GM18519 (cell line): ENCODE results near the gene NOL9.
"Not testable (repeated sequence)": the region's sequence is repeated elsewhere in the genome, so short reads cannot be mapped to it uniquely, and the experiment has no call there.

Experiments used
- ATAC-seq: cut with Tn5 transposase; IDR thresholded peaks from one replicate; pipeline ENCODE4 v1.9.1; 2021; ENCODE audit warnings: mild to moderate bottlenecking, moderate library complexity; ENCODE audit not compliant: unreplicated experiment, low FRiP score

Gene NOL9

GRCh38 chr1:6574818-6575217, 20.5 kb upstream of the NOL9 start:
- no peak for ATAC-seq

DNA sequence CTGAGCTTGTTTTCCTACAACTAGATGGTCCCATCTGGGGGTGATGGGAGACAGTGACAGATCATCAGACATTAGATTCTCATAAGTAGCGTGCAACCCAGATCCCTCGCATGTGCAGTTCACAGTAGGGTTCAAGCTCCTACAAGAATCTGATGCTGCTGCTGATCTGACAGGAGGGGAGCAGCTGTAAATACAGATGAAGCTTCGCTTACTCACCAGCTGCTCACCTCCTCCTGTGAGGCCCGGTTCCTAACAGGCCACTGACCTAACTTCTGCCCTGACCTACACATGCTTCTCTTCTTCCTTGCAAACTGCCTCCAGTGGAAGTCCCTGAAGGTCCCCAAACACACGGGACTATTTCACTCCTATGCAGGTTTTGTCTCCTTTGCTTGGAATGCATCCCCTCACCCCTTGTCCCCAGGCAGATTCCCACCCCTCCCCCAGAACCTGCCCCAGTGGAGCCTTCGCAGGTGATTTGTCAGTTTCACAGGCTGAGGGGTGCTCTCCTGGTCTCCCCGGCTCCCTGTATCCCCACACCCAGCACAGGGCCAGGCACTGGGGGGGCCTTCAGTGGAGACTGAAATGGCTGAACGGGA, 19.8 kb upstream of the NOL9 start:
- no peak for ATAC-seq

DNA sequence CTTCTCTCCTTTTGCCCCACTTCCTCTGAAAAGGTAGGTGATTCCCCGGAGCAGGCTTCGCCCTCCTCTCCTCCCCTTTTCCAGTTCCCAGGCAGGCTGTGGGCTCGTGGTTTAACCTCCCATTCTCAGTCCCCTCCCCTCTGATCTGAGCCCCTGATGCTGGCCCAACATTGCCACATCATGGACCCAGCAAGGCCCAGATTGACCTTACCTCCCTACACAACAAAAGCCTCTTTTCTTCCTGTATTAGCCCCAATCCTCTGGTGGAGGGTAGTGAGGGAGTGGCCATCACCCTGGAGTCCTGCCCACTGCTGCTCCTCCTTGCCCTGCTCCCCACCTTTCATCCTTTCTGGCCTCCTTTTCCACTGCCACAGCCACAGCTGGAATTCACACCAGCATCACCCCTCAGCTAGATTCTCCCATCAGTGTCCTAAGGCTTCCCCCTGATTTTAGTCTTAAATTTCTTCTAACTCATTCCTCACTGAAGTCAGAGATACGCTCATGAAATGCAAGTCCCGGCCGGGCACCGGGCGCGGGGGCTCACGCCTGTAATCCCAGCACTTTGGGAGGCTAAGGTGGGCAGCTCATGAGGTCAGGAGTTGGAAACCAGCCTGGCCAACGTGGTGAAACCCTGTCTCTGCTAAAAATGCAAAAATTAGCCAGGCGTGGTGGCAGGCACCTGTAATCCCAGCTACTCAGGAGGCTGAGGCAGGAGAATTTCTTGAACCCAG, 18.5 kb upstream of the NOL9 start:
- ATAC-seq: no peak

GRCh38 chr1:6570987-6571386, 16.7 kb upstream of the NOL9 start:
- no peak for ATAC-seq

- ATAC-seq: no peak
Observed at GRCh38 chr1:6570100-6570499, 15.8 kb upstream of the NOL9 start.

DNA sequence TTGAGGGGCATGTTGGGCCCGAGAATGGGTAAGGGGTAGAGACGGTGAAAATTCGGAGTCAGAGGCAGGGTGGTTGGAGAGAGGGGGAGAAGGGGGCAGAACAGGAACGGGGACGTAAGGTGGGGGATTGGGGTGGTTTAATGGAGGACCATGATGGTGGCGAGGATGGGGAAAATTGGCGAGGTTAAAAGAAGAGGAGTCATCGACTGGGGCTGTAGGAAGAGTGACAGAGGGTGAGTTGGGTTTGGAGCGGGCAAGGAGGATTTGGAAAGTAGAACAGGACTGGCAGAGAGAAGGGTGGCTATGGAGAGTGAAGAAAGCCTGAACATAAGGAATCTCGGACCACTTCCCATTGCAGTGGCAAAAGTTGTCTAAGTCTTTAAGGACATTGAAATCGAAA, 14.7 kb upstream of the NOL9 start:
- ATAC-seq: no peak

DNA sequence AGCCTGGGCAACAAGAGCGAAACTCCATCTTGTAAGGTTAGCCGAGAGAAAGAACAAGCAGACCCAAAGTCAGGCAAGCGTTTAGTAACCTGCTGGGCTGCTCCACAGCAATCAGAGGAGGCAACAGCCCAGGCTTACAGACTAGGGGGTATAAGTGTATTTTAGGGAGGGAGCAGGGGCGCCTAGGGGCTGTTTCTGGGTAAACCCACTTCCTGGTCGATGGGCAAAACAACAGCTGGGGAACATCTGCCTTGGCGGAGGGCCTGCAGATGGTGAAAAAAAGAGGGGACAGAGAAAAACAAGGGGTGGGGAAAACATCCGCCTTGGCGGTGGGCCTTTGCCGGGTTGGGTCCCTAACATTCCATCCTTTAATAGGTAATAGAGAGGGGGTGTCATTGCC, 6.0 kb upstream of the NOL9 start:
- ATAC-seq: no peak

DNA sequence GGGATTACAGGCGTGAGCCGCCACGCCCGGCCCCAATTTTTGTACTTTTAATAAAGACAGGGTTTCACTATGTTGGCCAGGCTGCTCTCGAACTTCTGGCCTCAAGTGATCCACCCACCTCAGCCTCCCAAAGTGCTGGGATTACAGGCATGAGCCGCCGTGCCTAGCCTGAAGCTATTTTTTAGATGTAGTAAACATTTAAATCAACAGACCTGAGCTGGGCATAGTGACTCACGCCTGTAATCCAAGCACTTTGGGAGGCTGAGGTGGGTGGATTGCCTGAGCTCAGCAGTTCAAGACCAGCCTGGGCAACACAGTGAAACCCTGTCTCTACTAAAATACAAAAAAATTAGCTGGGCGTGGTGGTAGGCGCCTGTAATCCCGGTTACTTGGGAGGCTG, 4.8 kb upstream of the NOL9 start:
- not testable (repeated sequence) for ATAC-seq

DNA sequence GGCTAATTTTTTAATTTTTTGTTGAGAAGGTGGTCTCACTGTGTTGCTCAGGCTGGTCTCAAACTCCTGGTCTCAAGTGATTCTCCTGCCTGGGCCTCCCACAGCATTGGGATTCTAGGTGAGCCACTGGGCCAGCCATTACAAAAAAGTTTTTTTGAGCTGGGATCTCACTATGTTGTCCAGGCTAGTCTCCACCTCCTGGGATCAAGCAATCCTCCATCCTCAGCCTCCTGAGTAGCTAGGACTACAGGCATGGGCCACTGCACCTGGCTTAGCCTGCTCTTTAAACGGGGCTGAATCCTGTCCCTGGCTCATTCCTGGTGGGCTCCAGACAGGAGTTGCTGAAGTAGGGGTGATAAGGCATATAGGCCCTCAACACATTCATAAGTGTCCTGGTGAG, 3.3 kb upstream of the NOL9 start:
- no peak for ATAC-seq

DNA sequence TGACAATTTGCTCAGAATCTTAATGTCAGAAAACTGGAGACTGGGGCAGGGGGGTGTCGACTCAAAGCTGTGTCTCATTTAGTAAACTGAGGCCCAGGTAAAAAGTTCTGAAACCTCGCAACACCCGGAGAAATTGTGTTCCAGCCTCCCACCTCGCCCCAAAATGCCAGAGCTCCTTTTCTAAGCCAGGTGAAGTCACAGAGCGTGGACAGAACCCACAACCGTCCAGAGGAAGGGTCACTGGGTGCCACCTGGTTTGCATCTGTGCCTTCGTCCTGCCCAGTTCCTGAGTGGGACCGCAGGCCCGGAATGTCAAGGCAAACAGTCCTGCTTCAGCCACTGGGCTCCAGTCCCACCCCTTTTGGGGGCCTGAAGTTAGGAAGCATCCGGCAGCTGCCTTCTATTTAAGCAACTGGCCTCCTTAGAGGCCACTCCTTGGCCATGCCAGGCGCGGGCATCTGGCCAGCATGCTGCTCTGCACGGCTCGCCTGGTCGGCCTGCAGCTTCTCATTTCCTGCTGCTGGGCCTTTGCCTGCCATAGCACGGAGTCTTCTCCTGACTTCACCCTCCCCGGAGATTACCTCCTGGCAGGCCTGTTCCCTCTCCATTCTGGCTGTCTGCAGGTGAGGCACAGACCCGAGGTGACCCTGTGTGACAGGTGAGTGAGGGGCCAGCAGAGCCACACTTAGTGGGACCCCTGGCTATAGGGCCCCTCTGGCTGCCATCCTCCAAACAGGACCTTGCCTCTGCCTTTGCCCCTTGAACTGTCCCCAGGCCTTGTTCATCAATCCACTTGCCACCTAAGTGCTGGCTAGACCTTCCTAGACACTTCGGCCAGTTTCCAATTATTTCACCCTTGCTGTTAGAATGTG, 830 bp upstream of the NOL9 start, which contains the start of gene TAS1R1:
TAS1R1 (plus strand) TSS at position 401 of the 872 bp plus-strand sequence; CDS start at position 468, 67 bp downstream.
- no peak for ATAC-seq

DNA sequence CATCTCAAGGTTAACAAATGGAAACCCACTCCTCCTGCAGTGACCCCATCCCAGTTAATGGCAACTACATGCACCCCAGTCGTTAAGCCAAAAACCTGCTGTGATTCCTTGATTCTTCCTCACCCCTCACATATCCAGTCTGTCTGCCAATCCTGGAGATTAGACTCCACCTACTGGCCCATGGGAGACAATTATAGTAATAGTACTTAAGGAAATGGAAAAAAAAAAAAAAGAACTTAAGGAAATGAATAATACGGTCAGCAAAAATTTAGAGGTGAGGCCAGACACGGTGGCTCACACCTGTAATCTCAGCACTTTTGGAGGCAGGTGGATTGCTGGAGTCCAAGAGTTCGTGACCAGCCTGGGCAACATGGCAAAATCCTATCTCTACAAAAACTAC, 7.0 kb downstream of the NOL9 start:
- no peak for ATAC-seq

GRCh38 chr1:6546326-6546725, 8.0 kb downstream of the NOL9 start:
- no peak for ATAC-seq

DNA sequence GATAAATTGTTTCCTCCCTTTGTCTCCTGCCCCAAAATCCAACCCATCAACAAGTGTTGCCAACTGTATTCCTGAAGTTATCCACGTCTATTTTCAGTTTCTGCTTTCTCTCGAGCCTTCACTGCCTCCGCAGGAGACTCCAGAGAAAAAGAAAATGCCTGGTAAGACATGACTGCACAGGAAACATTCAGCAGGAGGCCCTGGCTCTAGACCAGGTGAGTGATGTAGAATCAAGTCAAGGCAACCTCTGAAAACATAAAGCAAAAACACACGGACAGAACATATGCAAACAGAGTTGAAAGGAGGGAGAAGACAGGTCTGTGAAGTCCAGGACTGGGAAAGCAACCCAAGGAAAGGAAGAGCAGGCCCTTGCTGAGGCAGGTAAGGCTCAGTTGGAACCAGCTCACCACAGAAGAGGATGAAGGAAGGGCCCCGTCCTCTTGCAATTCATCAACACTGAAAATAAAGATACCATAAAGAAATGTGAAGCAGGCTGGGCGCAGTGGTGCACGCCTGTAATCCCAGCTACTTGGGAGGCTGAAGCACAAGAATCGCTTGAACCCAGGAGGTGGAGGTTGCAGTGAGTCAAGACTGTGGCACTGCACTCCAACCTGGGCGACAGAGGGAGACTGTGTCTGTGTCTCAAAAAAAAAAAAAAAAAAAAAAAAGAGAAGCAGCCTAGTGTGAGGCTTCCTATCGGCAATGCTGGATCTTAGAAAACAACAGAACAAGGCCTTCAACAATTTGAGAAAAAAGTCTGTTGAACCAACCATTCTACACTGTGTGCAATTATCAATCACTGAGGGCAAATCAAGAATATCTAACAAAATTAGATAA, 8.8 kb downstream of the NOL9 start:
- ATAC-seq: no peak

DNA sequence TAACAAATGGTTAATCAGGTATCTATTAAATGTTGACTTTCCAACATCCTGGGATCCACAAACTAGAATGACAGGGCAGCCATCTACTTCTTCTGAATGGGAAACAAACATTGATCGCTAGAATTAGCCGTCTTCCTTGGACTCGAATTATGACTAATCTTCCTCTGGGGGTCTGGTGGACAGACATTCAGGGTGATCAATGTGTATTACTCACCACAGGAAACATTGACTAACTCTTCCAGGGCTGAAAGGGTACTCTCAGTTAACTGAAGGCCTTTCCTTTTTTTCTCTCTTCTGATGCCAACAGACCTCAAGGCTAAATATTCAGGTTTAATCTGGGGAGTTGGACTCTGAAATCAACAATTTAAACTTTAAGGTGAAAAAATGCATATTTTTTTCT, 9.5 kb downstream of the NOL9 start:
- ATAC-seq: no peak

DNA sequence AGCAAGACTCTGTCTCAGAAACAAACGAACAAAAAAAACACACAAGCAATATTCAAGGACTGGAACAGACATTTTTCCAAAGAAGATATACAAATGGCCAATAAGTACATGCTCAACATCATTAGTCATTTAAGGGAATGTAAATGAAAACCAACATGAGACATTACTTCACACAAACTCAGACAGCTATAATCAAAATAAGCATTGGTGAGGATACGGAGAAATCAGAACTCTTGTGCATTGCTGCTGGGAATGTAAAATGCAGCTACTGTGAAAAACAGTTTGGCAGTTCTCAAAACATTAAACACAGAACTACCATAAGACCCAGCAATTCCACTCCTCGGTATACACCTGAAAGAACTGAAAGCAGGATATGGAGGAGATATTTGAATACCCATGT, 15.4 kb downstream of the NOL9 start:
- ATAC-seq: no peak

- no peak for ATAC-seq
Observed at GRCh38 chr1:6536291-6536690, 18.0 kb downstream of the NOL9 start.

DNA sequence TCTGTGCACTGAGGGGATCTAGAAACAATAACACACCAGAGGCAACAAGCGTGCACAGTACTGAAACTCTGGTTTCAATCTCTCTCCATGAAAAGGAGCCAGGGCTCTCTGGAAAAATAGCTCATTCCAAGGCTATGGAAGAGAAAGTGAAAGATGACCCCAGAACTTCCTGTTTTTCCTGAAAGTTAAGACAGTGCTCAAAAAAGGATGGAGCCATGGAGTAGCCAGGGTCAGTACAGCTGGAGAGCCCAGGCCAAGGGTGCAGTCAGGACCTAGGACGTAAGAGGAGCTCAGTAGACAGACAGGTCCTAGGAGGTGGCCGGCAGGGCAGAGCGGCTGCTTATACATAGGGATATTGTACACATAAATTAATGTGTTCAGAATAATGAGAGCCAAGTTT, 19.1 kb downstream of the NOL9 start:
- ATAC-seq: no peak

- ATAC-seq: no peak
Observed at GRCh38 chr1:6534248-6534822, 20.0 kb downstream of the NOL9 start.

- no peak for ATAC-seq
Observed at GRCh38 chr1:6531996-6532395, 22.3 kb downstream of the NOL9 start.

GRCh38 chr1:6530504-6531160, 23.7 kb downstream of the NOL9 start:
- no peak for ATAC-seq
